Mesendoderm (in vitro differentiated cells): ENCODE results near the gene RASL12.
"Not testable (repeated sequence)": the region's sequence is repeated elsewhere in the genome, so short reads cannot be mapped to it uniquely, and the experiment has no call there.

Experiments used
- DNase-seq: peaks from one replicate; pipeline ENCODE4 v3.0.0; 2013
- H2AK5ac ChIP-seq: 2 replicates; pipeline ENCODE4 v1.6.1; 2013; ENCODE audit warnings: low read length, inconsistent platforms
- H2BK120ac ChIP-seq: 2 replicates; pipeline ENCODE4 v1.6.1; 2013; ENCODE audit warnings: low read depth, mild to moderate bottlenecking, low read length, moderate library complexity, mixed read lengths
- H2BK15ac ChIP-seq: replicated peaks from 2 replicates; pipeline ENCODE4 v1.6.1; 2013; ENCODE audit warnings: low read depth, mild to moderate bottlenecking, moderate library complexity
- H2BK5ac ChIP-seq: 2 replicates; pipeline ENCODE4 v1.6.1; 2013; ENCODE audit warnings: low read length, inconsistent platforms
- H3K18ac ChIP-seq: 2 replicates; pipeline ENCODE4 v1.6.1; 2013; ENCODE audit warnings: mild to moderate bottlenecking, low read length, mixed read lengths
- H3K23ac ChIP-seq: one replicate; pipeline ENCODE4 v1.6.1; 2013; ENCODE audit warnings: low read length
- H3K27ac ChIP-seq: 2 replicates; pipeline ENCODE4 v1.5.1; 2013; ENCODE audit warnings: low read depth, mild to moderate bottlenecking, inconsistent platforms, low read length, moderate library complexity
- H3K27me3 ChIP-seq: 2 replicates; pipeline ENCODE4 v1.6.1; 2013; ENCODE audit warnings: low read length, control low read depth, mild to moderate bottlenecking, inconsistent platforms; ENCODE audit not compliant: insufficient read depth, poor library complexity
- H3K36me3 ChIP-seq: 2 replicates; pipeline ENCODE4 v1.6.1; 2013; ENCODE audit warnings: low read length, inconsistent platforms; ENCODE audit not compliant: control insufficient read depth, insufficient read depth
- H3K4ac ChIP-seq: one replicate; pipeline ENCODE4 v1.6.1; 2013; ENCODE audit warnings: low read depth, mild to moderate bottlenecking, low read length, moderate library complexity
- H3K4me1 ChIP-seq: 2 replicates; pipeline ENCODE4 v1.6.1; 2013; ENCODE audit warnings: low read depth, low read length, inconsistent platforms; ENCODE audit not compliant: control insufficient read depth
- H3K4me2 ChIP-seq: 2 replicates; pipeline ENCODE4 v1.6.1; 2013; ENCODE audit warnings: low read length
- H3K4me3 ChIP-seq: 2 replicates; pipeline ENCODE4 v1.5.1; 2013; ENCODE audit warnings: mild to moderate bottlenecking, low read length
- H3K56ac ChIP-seq: one replicate; pipeline ENCODE4 v1.6.1; 2013; ENCODE audit warnings: low read length
- H3K79me1 ChIP-seq: 2 replicates; pipeline ENCODE4 v1.6.1; 2013; ENCODE audit warnings: low read length, inconsistent platforms
- H3K79me2 ChIP-seq: 2 replicates; pipeline ENCODE4 v1.6.1; 2013; ENCODE audit warnings: mild to moderate bottlenecking, low read length; ENCODE audit not compliant: control insufficient read depth, insufficient read depth
- H3K9ac ChIP-seq: 2 replicates; pipeline ENCODE4 v1.6.1; 2013; ENCODE audit warnings: low read length, inconsistent platforms
- H4K5ac ChIP-seq: one replicate; pipeline ENCODE4 v1.6.1; 2013; ENCODE audit warnings: low read length
- H4K8ac ChIP-seq: one replicate; pipeline ENCODE4 v1.6.1; 2013; ENCODE audit warnings: low read depth, mild to moderate bottlenecking, control low read depth, low read length, moderate library complexity
- WGBS: extraction: QIAGEN DNeasy Blood & Tissue Kit; methylation state at CpG from one replicate; pipeline ENCODE4 v1.1.7; 2013; ENCODE audit warnings: low lambda C conversion rate, missing lambda C conversion rate; ENCODE audit not compliant: insufficient coverage; ENCODE audit errors: extremely low coverage; 5-methylcytosine and 5-hydroxymethylcytosine counted together

The RASL12 gene

GRCh38 chr15:65028338-65028737 lies 39.5 kb downstream of the RASL12 start:
- no peak overlapping the region for H3K4me3 ChIP-seq
- no peak overlapping the region for H4K5ac ChIP-seq
- H3K27me3 ChIP-seq = no peaks in the 10 kb centered on the region
- no peak overlapping the region for H2BK15ac ChIP-seq
- peak overlapping the region; percentile 74 for H3K56ac ChIP-seq
- peak overlapping the region; percentile 43 for H3K4me2 ChIP-seq
- DNase-seq = no peak
- H3K4me1 ChIP-seq = peaks cover 5% of the 10 kb centered on the region
- H3K18ac ChIP-seq = no peak overlapping the region
- no peak overlapping the region for H3K4ac ChIP-seq
- H3K27ac ChIP-seq = no peak overlapping the region
- no peak overlapping the region for H2AK5ac ChIP-seq
- peak overlapping the region; percentile 95 for H3K9ac ChIP-seq
- H3K79me1 ChIP-seq = peaks cover 6% of the 10 kb centered on the region
- peaks cover 6% of the 10 kb centered on the region for H3K79me2 ChIP-seq
- peak overlapping the region; percentile 73 for H3K23ac ChIP-seq
- H2BK5ac ChIP-seq = no peak overlapping the region
- H4K8ac ChIP-seq = no peak overlapping the region
- WGBS = no CpG with 5 or more reads among the region's 10 CpGs
- H3K36me3 ChIP-seq = no peaks in the 10 kb centered on the region
- H2BK120ac ChIP-seq = no peak overlapping the region

GRCh38 chr15:65027593-65027992 lies 40.2 kb downstream of the RASL12 start:
- WGBS = no CpG with 5 or more reads among the region's 1 CpG
- Histone ChIP-seq H3K23ac (no peak overlapping the region), H3K27me3 (no peaks in the 10 kb centered on the region), H3K56ac (no peak overlapping the region), H4K8ac (no peak overlapping the region), H2BK15ac (no peak overlapping the region), H3K79me1 (peaks cover 6% of the 10 kb centered on the region), H3K4me3 (no peak overlapping the region), H2AK5ac (no peak overlapping the region), H3K36me3 (no peaks in the 10 kb centered on the region), H3K18ac (no peak overlapping the region), H4K5ac (no peak overlapping the region), H3K4ac (no peak overlapping the region), H2BK120ac (no peak overlapping the region), H3K27ac (no peak overlapping the region), H2BK5ac (no peak overlapping the region), H3K9ac (no peak overlapping the region), H3K79me2 (peaks cover 6% of the 10 kb centered on the region), H3K4me1 (peaks cover 5% of the 10 kb centered on the region), H3K4me2 (no peak overlapping the region)
- no peak for DNase-seq

GRCh38 chr15:65026756-65027155 lies 41.0 kb downstream of the RASL12 start:
- Histone ChIP-seq H2AK5ac (no peak overlapping the region), H4K8ac (no peak overlapping the region), H4K5ac (no peak overlapping the region), H3K23ac (no peak overlapping the region), H3K18ac (no peak overlapping the region), H3K4me2 (no peak overlapping the region), H2BK5ac (no peak overlapping the region), H2BK120ac (no peak overlapping the region), H3K27ac (no peak overlapping the region), H3K4ac (no peak overlapping the region), H3K9ac (no peak overlapping the region), H3K56ac (no peak overlapping the region), H3K4me1 (peaks cover 5% of the 10 kb centered on the region), H3K79me2 (peaks cover 6% of the 10 kb centered on the region), H2BK15ac (no peak overlapping the region), H3K79me1 (peaks cover 6% of the 10 kb centered on the region), H3K27me3 (no peaks in the 10 kb centered on the region), H3K36me3 (no peaks in the 10 kb centered on the region), H3K4me3 (no peak overlapping the region)
- no peak for DNase-seq
- WGBS = no CpG with 5 or more reads among the region's 6 CpGs

- no peaks in the 10 kb centered on the region for H3K4me1 ChIP-seq
- no peak overlapping the region for H3K23ac ChIP-seq
- H3K4me2 ChIP-seq = no peak overlapping the region
- H3K27me3 ChIP-seq = no peaks in the 10 kb centered on the region
- no peaks in the 10 kb centered on the region for H3K79me2 ChIP-seq
- H4K5ac ChIP-seq = no peak overlapping the region
- H2BK15ac ChIP-seq = no peak overlapping the region
- no peak overlapping the region for H3K4ac ChIP-seq
- no peak overlapping the region for H2BK5ac ChIP-seq
- H3K27ac ChIP-seq = no peak overlapping the region
- H3K4me3 ChIP-seq = no peak overlapping the region
- no peak for DNase-seq
- no peak overlapping the region for H3K9ac ChIP-seq
- H3K56ac ChIP-seq = no peak overlapping the region
- H2BK120ac ChIP-seq = no peak overlapping the region
- no peaks in the 10 kb centered on the region for H3K79me1 ChIP-seq
- no peak overlapping the region for H2AK5ac ChIP-seq
- H3K36me3 ChIP-seq = peaks cover 2% of the 10 kb centered on the region
- H3K18ac ChIP-seq = no peak overlapping the region
- no peak overlapping the region for H4K8ac ChIP-seq
Observed at GRCh38 chr15:65021488-65021887, 46.3 kb downstream of the RASL12 start.

- Histone ChIP-seq H4K8ac (no peak overlapping the region), H3K27me3 (no peaks in the 10 kb centered on the region), H3K79me2 (no peaks in the 10 kb centered on the region), H3K4me2 (no peak overlapping the region), H2BK15ac (no peak overlapping the region), H3K27ac (no peak overlapping the region), H3K36me3 (peaks cover 2% of the 10 kb centered on the region), H4K5ac (no peak overlapping the region), H3K79me1 (no peaks in the 10 kb centered on the region), H3K4me1 (no peaks in the 10 kb centered on the region), H2BK120ac (no peak overlapping the region), H3K9ac (no peak overlapping the region), H3K56ac (no peak overlapping the region), H2AK5ac (no peak overlapping the region), H3K18ac (no peak overlapping the region), H2BK5ac (no peak overlapping the region), H3K23ac (no peak overlapping the region), H3K4me3 (no peak overlapping the region), H3K4ac (no peak overlapping the region)
- DNase-seq = peak; percentile 25
- no CpG with 5 or more reads among the region's 1 CpG for WGBS
Observed at GRCh38 chr15:65020419-65020818, 47.4 kb downstream of the RASL12 start.

GRCh38 chr15:65011198-65011597 lies 56.6 kb downstream of the RASL12 start:
- no CpG with 5 or more reads among the region's 4 CpGs for WGBS
- H3K23ac ChIP-seq, H2BK15ac ChIP-seq, H2BK5ac ChIP-seq, H3K79me2 ChIP-seq, DNase-seq, H4K8ac ChIP-seq, H3K56ac ChIP-seq, H3K9ac ChIP-seq, H3K79me1 ChIP-seq, H3K18ac ChIP-seq, H3K4ac ChIP-seq, H3K27me3 ChIP-seq, H3K4me2 ChIP-seq, H3K4me3 ChIP-seq, H4K5ac ChIP-seq, H2BK120ac ChIP-seq, H3K27ac ChIP-seq, H3K36me3 ChIP-seq, H3K4me1 ChIP-seq, H2AK5ac ChIP-seq: not testable (repeated sequence)
